ENCODE results near the gene NOTCH1. TPM values are rescaled to one million over a fixed set of nuclear protein-coding genes. Genes with fewer than 3 reads are reported as not detected.

Gene NOTCH1
- total and polyA plus RNA-seq, 2 of the 13 experiments (the other 11 are each of a cell fraction or from before 2014, with no cell fraction given) = 0.09 to 0.35 TPM

- no peak for TF ChIP-seq ZBTB40 (IDR thresholded peaks at IDR 0.05)
- TF ChIP-seq ZBTB40 (CRISPR knock-in tag; IDR thresholded peaks at IDR 0.05) = peak; percentile 48; the same call in 1 of the 2 replicates
- TF ChIP-seq ZNF776 (CRISPR knock-in tag; IDR thresholded peaks at IDR 0.05) = peak; percentile 52; the same call in 1 of the 2 replicates
- TF ChIP-seq JUND (CRISPR knock-in tag; IDR thresholded peaks at IDR 0.05) = peak; percentile 53
- TF ChIP-seq ZEB1 (IDR thresholded peaks at IDR 0.05; ENCODE audit: insufficient replicate concordance, low read depth) = no peak
- TF ChIP-seq CCDC6 (CRISPR knock-in tag; IDR thresholded peaks at IDR 0.05) = peak; percentile 72; the same call in 1 of the 2 replicates
- TF ChIP-seq ZNF703 (CRISPR knock-in tag; IDR thresholded peaks at IDR 0.05; ENCODE audit: borderline replicate concordance) = no peak
- TF ChIP-seq TEAD3 (CRISPR knock-in tag; optimal IDR thresholded peaks at IDR 0.05; ENCODE audit: borderline replicate concordance) = peak; percentile 96
- no peak for TF ChIP-seq TMF1 (CRISPR knock-in tag; IDR thresholded peaks at IDR 0.05; ENCODE audit: low read depth)
- TF ChIP-seq ZFP90 (CRISPR knock-in tag; IDR thresholded peaks at IDR 0.05; ENCODE audit: borderline replicate concordance) = peak; percentile 46; the same call in 1 of the 2 replicates
- no peak for TF ChIP-seq ZNF292 (CRISPR knock-in tag; IDR thresholded peaks at IDR 0.05; ENCODE audit: borderline replicate concordance, low read depth)
- no peak for TF ChIP-seq ZSCAN25 (CRISPR knock-in tag; IDR thresholded peaks at IDR 0.05)
- TF ChIP-seq TIGD3 (CRISPR knock-in tag; IDR thresholded peaks at IDR 0.05; ENCODE audit: borderline replicate concordance) = no peak
- no peak for TF ChIP-seq EP300 (IDR thresholded peaks at IDR 0.05; ENCODE audit: low read depth in 2 of 2, low read length in 2 of 2)
- peak; percentile 36; the same call in 1 of the 2 replicates for TF ChIP-seq EP300 (CRISPR knock-in tag; IDR thresholded peaks at IDR 0.05; ENCODE audit: borderline replicate concordance)
- no peak for TF ChIP-seq SNRNP70 (IDR thresholded peaks at IDR 0.05; ENCODE audit: low read depth, low read length)
- no peak for TF ChIP-seq ZNF678 (CRISPR knock-in tag; IDR thresholded peaks at IDR 0.05)
- no peak for TF ChIP-seq ZSCAN22 (CRISPR knock-in tag; IDR thresholded peaks at IDR 0.05)
These were observed 21.9 kb upstream of the NOTCH1 start (continued) for GRCh38 chr9:136567651-136568287.
